MCF 10A (cell line): Measurements from ENCODE around the gene CEP63. TPM values are rescaled to one million over a fixed set of nuclear protein-coding genes. Genes with fewer than 3 reads are reported as not detected.
A peak's percentile ranks its signal among the peaks of the same experiment; 100 is the strongest.

Experiments
- BruUV-seq: library from RNA; stranded (reverse); fragments of 400-500 nt; replicated peaks from 2 replicates; lab custom pipeline; 2021; lab: Mats Ljungman, UMichigan
- CTCF ChIA-PET: fragments of 300-600 bp; sonication (Branson Sonifier 250); formaldehyde crosslinking; extraction: SDS; loops from one replicate; lab custom pipeline; 2021; ENCODE audit warnings: antibody characterized with exemption, inconsistent platforms; lab: Yijun Ruan, JAX
- POLR2A ChIA-PET: fragments of 300-600, 350-650 bp; sonication (Branson Sonifier 250); formaldehyde crosslinking; extraction: SDS; loops from one replicate; lab custom pipeline; 2020; ENCODE audit warnings: antibody characterized with exemption, inconsistent platforms; lab: Yijun Ruan, JAX
- DNase-seq: peaks from one replicate; pipeline ENCODE4 v3.0.0-alpha.2; 2018; ENCODE audit not compliant: unreplicated experiment
- H3K27ac Mint-ChIP-seq: one replicate; pipeline ENCODE4 v1.8.0; 2022; ENCODE audit warnings: mild to moderate bottlenecking, low read depth, mixed read lengths; ENCODE audit not compliant: unreplicated experiment
- H3K27me3 Mint-ChIP-seq: one replicate; pipeline ENCODE4 v1.8.0; 2022; ENCODE audit warnings: mixed read lengths; ENCODE audit not compliant: insufficient read depth, unreplicated experiment
- H3K36me3 Mint-ChIP-seq: one replicate; pipeline ENCODE4 v1.8.0; 2022; ENCODE audit warnings: mild to moderate bottlenecking, moderate library complexity, mixed read lengths; ENCODE audit not compliant: insufficient read depth, unreplicated experiment
- H3K4me1 Mint-ChIP-seq: one replicate; pipeline ENCODE4 v1.8.0; 2022; ENCODE audit warnings: mixed read lengths; ENCODE audit not compliant: insufficient read depth, unreplicated experiment
- H3K4me3 Mint-ChIP-seq: one replicate; pipeline ENCODE4 v1.8.0; 2022; ENCODE audit warnings: mild to moderate bottlenecking, moderate library complexity, mixed read lengths; ENCODE audit not compliant: unreplicated experiment
- H3K9me3 Mint-ChIP-seq: one replicate; pipeline ENCODE4 v1.8.0; 2022; ENCODE audit warnings: mixed read lengths; ENCODE audit not compliant: unreplicated experiment
- intact Hi-C: fragments of 100-400 bp; cut with micrococcal nuclease; formaldehyde crosslinking; loops from 2 replicates; pipeline ENCODE4 v1.14.1; 2022
- total RNA-seq: library from RNA; stranded (reverse); gene quantifications from 2 replicates; pipeline ENCODE4 v1.2.3, GENCODE V29; 2022
- TF ChIP-seq, protein P1 (sequence below): fragments of 200-600 bp; IDR thresholded peaks from one replicate; pipeline ENCODE4 v1.8.0; 2022; ENCODE audit warnings: antibody characterized with exemption, mild to moderate bottlenecking; ENCODE audit not compliant: unreplicated experiment

The CEP63 gene
- total RNA-seq, 1 experiment from 2014 or later: 40.0 TPM

DNA sequence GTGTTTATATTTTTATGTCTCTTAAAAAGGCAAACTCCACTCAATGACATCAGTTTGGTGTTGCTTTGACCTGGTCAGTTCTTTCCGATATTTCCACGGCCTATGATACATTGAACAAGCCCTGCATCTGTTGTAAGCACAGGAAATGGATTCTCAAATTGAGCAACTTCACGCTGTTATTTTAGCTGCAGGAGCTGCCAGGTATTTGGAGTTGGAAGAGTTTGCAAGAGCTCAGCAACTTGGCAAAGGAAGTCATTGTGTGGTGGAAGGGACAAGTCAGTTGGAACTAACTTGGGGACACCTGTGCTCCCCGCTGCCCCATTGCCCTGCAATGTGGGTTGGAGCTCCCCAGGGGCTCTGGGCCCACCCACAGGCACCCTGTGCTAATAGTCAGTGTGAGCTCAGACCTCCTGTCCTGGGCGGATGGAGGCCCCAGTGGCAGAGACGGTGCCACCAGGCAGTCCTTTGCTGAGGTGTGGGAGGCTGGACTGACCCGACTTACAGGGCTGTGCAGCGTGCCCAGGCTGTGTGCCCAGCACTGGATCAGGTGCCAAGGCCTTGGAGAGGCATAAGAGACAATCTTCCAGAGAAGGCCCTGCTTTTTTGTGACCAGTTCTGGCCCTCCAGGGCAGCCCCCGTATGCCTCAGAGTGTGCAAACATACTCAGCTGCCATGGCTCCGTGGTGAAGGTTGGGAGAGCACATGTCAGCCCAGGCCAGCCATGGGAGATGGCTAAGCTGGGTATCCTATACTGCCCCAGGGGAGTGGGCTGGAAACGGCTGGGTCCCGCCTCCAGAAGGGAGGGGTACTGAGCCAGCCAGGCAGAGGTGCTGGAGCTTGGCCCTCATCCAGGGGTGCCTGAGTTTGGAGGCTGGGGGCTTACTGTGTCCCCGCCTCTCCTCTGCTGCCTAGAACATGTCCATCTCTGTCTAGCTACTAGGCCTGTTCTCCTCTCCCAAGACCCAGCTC lies 121.5 kb downstream of the CEP63 start:
- Mint-ChIP-seq H3K9me3 (no peaks in the 10 kb centered on the region), H3K27ac (peak overlapping the region; percentile 50), H3K36me3 (no peaks in the 10 kb centered on the region), H3K27me3 (no peaks in the 10 kb centered on the region), H3K4me1 (peaks cover 9% of the 10 kb centered on the region), H3K4me3 (no peak overlapping the region)
- CTCF ChIA-PET: interaction anchor here (0.5 to 1.3 kb wide), 7 partner anchors 9 to 1465 kb away, joined by 3 to 7 read pairs (median 4); no protein-coding TSS in a partner anchor
- DNase-seq: peak; percentile 56
- BruUV-seq: no TSS peak
- intact Hi-C loops: no loop called here
- TF ChIP-seq, protein P1, sequence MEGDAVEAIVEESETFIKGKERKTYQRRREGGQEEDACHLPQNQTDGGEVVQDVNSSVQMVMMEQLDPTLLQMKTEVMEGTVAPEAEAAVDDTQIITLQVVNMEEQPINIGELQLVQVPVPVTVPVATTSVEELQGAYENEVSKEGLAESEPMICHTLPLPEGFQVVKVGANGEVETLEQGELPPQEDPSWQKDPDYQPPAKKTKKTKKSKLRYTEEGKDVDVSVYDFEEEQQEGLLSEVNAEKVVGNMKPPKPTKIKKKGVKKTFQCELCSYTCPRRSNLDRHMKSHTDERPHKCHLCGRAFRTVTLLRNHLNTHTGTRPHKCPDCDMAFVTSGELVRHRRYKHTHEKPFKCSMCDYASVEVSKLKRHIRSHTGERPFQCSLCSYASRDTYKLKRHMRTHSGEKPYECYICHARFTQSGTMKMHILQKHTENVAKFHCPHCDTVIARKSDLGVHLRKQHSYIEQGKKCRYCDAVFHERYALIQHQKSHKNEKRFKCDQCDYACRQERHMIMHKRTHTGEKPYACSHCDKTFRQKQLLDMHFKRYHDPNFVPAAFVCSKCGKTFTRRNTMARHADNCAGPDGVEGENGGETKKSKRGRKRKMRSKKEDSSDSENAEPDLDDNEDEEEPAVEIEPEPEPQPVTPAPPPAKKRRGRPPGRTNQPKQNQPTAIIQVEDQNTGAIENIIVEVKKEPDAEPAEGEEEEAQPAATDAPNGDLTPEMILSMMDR: no peak
- POLR2A ChIA-PET: interaction anchor here (0.7 kb wide), 1 partner anchor 188 kb away, joined by 3 read pairs; the partner anchor contains the start of gene EPHB1

DNA sequence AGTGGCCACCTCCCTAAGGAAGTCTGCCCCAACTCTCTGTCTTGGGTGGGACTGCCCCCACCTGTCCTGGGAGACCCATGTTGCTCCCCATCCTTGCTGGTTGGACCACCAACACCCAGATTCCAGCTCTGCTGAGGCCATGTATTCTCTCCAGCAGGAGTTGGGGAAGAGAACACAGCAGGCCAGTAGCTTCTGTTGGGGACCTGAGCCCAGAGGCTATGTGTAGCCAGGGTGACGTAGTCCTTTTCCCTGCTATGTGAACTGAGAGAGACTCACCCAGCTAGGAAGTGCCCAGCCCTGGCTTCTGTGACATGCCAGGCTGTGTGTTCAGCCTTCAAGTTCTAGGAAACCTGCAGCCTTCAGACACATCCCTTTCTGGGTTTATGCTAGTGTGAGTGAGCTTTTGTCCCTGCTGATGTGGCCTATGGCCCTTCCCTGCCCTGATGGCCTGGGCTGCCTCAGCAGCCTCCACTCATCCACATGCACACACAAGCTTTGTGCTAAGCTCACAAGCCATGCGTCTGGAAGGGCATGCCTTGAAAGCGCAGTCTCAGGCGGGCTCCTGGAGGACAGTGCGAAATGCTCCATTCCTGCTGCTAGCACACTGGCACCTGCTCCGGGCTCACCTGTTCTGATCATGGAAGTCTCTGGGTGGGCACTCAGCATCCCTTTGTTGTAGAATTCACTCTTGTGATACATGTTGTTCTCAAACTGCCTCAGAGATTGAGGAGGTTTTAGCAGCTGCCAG lies 122.3 kb downstream of the CEP63 start:
- H3K9me3 Mint-ChIP-seq: no peaks in the 10 kb centered on the region
- H3K4me1 Mint-ChIP-seq: peaks cover 9% of the 10 kb centered on the region
- H3K4me3 Mint-ChIP-seq: no peak overlapping the region
- BruUV-seq: no TSS peak
- TF ChIP-seq, protein P1: no peak
- DNase-seq: no peak
- POLR2A ChIA-PET: no interaction called here
- H3K36me3 Mint-ChIP-seq: no peaks in the 10 kb centered on the region
- no peak overlapping the region for H3K27ac Mint-ChIP-seq
- no peaks in the 10 kb centered on the region for H3K27me3 Mint-ChIP-seq
- CTCF ChIA-PET: interaction anchor here (0.5 to 1.3 kb wide), 6 partner anchors 33 to 1464 kb away, joined by 3 to 7 read pairs (median 4); no protein-coding TSS in a partner anchor
- intact Hi-C loops: no loop called here

- no peak overlapping the region for H3K4me3 Mint-ChIP-seq
- no peaks in the 10 kb centered on the region for H3K9me3 Mint-ChIP-seq
- CTCF ChIA-PET: interaction anchor here (0.5 to 0.9 kb wide), 4 partner anchors 62 to 943 kb away, joined by 3 to 4 read pairs (median 3); no protein-coding TSS in a partner anchor
- intact Hi-C loops: no loop called here
- no peak for DNase-seq
- H3K4me1 Mint-ChIP-seq: peaks cover 9% of the 10 kb centered on the region
- no peaks in the 10 kb centered on the region for H3K36me3 Mint-ChIP-seq
- POLR2A ChIA-PET: no interaction called here
- no peaks in the 10 kb centered on the region for H3K27me3 Mint-ChIP-seq
- TF ChIP-seq, protein P1: no peak
- BruUV-seq: no TSS peak
- H3K27ac Mint-ChIP-seq: no peak overlapping the region
Measured at GRCh38 chr3:134608771-134609435, 123.0 kb downstream of the CEP63 start.
